Activated naive CD8-positive, alpha-beta T cell treated with anti-CD3 and anti-CD28 coated beads, Interleukin-2, amount 50 U/mL, for 16 hours (primary cell): Measurements from ENCODE around the gene STAT1.

ENCODE experiments used
- DNase-seq: peaks from one replicate; pipeline ENCODE4 v3.0.0-alpha.2; 2020; ENCODE audit warnings: low read depth, low spot score

STAT1 gene

GRCh38 chr2:191013932-191014652 lies at the start of gene STAT1:
Gene STAT1, minus strand, starts transcription at chr2:191014171. Its CDS starts 4,168 bp downstream, at chr2:191010003.
- peak; percentile 94 for DNase-seq

- DNase-seq = no peak
Observed at GRCh38 chr2:191063584-191063983, 49.6 kb upstream of the STAT1 start.

- DNase-seq = no peak
Observed at GRCh38 chr2:191061381-191061980, 47.5 kb upstream of the STAT1 start.

- DNase-seq = no peak
Observed at GRCh38 chr2:191059308-191059707, 45.3 kb upstream of the STAT1 start.

DNA sequence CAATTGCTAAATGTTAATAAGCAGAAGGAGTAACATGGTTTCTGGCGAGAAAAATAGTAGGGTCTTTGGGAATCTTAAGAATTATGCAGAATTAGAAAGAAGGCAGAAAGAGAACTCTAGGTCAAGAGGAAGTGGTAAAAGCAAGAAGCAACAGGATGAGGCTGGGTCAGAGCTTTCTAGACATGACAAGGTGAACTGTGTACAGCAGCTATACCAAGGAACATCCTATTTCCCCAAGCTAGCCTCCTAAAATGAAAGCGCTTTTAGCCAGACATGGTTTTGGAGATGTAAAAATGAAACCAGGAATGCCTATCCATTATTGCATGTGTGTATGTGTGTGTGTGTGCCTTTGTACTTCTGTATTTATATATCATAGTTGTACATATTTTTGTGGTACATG lies 42.3 kb upstream of the STAT1 start:
- no peak for DNase-seq

- DNase-seq = no peak
Observed at GRCh38 chr2:191053256-191053655, 39.3 kb upstream of the STAT1 start.

DNA sequence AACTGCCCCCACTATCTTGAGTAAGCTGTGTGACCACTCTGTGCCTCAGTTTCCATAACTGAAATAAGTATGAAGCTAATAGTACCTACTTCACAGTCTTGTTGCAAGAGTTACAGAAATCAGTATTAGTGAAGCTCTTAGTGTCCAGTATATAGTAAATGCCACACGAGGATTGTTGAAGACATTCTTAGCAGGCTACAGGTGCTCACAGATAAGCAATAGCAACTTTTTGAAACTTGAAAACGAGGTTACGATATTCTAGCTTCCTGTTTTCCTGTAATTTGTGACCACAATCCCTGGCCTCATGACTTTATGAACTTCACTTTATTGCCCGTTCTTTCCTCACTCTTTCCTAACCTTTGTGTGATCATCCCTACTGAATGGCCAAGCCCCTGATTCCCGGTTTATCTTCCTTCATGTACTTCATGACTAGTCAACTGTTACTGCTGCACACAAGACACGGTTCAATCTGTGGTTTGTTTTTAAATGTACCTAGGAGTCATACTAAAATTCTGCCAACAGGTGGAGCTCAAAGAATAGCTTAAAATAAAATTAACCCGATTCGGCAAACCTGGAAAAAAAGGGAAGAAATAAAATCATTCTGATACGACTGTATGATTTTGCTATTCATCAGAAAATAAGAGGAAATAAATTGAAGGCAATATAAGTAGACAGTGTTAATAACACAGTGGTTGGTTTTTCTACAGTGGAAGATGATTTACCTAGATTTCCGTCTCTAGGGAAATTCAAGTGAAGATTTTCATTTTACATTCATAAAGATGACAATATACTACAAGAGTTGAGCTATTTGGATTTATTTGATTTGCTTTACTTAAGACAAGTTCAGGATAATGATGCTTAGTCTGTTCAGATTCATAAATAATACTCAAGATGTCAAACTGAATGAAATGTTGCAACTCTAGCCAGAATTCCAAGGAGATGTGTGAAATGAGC lies 38.1 kb upstream of the STAT1 start:
- no peak for DNase-seq

- DNase-seq = no peak
Observed at GRCh38 chr2:191051177-191051576, 37.2 kb upstream of the STAT1 start.

DNA sequence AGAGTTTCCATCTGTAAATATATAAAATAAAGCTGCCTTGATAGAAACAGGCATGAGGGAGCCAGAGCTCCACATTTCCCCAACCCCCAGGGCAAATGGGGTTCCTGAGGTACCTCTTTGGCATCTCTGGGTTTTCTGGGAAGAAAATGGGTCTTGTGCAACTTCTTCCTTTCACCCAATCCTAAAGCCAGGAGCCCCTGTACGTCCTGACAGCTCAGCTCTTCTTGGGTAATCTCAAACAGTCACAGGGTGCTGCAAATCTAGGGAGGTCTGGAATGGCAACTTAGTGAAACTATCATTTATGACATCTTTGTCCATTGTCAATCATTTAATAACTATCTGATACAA lies 36.6 kb upstream of the STAT1 start:
- DNase-seq = no peak

- no peak for DNase-seq
Observed at GRCh38 chr2:191049728-191050639, 36.0 kb upstream of the STAT1 start.

GRCh38 chr2:191048073-191048472 lies 34.1 kb upstream of the STAT1 start:
- DNase-seq = no peak

GRCh38 chr2:191045141-191045540 lies 31.2 kb upstream of the STAT1 start:
- DNase-seq = no peak

DNA sequence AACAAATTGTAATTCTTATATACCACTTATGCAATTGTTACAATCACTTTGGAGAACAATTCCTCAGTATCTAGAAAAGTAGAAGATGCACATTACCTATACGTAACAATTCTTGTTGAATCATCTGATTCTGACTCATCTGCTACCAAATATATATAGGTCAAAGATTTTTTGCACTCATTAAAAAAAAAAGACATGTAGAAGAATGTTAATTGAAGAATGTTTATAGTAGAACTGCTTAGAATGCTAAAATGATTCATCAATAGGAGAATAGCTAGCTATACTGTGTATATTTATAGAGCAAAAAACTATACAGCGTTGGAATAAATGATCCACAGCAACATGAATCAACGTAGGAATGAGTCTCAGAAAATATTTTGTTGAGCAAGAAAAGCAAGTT lies 29.5 kb upstream of the STAT1 start:
- DNase-seq = no peak

GRCh38 chr2:191041418-191042161 lies 27.6 kb upstream of the STAT1 start:
- no peak for DNase-seq

GRCh38 chr2:191039616-191040015 lies 25.6 kb upstream of the STAT1 start:
- no peak for DNase-seq

- DNase-seq = no peak
Observed at GRCh38 chr2:191038741-191039140, 24.8 kb upstream of the STAT1 start.

- no peak for DNase-seq
Observed at GRCh38 chr2:191038241-191038725, 24.3 kb upstream of the STAT1 start.

GRCh38 chr2:191037351-191037750 lies 23.4 kb upstream of the STAT1 start:
- no peak for DNase-seq

DNA sequence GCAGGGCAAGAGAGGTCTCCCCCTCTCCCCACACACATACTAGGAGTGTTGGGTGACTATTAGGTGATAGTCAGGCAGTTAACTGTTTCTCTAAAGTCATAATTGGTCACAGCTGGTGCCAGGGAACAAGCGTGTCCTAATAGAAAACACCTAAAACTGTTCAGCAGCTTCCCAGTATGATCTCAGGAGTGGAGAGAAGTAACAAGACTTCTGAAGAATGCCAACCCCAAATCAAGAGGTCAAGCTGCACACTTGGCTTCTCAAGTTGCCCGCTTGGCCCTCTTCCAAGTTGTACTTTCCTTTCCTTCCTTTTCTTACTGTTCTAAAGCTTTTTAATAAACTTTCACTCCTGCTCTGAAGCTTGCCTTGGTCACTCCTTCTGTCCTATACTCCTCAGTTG lies 22.4 kb upstream of the STAT1 start:
- no peak for DNase-seq

DNA sequence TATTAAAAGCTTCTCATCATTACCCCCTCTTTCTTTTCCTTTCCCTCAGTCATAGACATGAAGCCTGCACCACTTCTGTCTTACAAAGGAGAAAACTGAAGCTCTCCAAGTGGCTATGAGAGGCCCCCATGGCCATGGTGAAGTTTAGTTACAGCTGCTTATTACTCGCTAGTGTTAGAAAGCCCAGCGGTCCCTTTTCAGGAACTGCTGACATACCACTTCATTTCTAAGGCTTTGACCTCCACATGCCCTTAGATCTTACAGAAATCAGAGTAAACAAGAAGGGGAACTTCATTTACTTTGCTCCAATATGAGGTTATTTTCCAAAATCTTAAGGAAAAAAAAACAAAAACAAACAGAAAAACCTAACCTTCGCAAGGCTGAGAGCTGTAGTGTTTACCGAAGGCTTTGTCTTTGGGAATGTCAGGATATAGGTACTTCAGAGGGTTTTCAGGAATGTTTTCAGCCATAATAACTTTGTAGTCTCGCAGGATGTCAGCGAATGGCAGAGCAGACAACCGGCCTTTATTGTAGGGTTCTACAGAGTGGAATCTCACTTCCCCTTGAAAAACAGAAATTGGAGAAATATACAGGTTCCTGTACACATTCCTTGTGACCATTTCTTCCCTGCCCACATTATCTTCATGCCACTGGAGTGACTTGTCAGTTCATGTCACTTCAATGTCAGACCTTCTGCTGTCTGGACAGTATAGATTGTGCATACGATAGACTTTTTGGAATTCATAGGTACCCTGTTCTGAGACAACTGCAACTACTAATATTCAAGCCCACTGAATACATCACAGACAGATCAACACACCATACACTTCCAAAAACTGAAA lies 18.8 kb upstream of the STAT1 start:
- DNase-seq = no peak
